ENCODE data around the gene RNF157.

RNF157 gene

DNA sequence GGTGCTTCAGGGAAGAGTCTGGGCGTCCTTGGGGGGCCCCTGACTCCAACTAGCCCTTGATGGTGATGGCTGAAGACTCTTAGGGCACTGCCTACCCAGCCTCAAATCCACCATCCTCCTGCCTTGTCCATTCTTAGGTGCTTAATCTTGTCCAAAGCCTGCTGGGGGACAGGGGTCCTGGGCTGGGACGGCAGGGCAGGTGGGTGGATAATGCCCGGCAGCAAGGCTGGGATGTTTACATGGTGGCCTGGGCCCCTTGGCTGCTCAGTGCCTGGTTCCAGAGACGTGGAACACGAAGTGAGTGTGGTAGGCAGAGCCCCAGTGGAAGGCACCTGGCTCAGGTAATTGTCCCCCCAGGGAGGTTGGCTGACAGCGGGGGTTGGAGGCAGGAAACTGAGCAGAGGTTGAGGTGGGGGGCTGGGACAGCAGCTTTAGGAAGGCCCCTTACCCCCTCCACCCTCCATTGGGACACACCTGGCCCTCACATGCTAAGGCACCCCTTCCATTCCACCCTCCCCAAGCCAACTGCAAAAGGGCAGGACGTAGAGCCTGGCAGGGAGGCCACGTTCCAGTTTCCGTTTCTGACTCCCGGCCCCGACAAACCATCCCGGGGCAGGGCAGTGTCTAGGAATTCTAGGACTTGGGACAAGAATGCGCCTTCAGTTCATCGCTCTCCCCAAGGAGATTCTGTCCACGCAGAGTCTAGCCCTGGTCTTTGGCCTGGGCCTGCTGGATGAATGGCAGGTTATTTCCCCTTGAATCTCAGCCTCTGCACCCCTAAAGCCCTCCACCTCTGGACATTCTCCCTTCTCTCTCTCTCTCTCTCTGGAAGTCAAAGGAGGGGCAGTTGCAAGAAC is 101.2 kb downstream of the RNF157 start:
- DNase-seq = no peak

DNA sequence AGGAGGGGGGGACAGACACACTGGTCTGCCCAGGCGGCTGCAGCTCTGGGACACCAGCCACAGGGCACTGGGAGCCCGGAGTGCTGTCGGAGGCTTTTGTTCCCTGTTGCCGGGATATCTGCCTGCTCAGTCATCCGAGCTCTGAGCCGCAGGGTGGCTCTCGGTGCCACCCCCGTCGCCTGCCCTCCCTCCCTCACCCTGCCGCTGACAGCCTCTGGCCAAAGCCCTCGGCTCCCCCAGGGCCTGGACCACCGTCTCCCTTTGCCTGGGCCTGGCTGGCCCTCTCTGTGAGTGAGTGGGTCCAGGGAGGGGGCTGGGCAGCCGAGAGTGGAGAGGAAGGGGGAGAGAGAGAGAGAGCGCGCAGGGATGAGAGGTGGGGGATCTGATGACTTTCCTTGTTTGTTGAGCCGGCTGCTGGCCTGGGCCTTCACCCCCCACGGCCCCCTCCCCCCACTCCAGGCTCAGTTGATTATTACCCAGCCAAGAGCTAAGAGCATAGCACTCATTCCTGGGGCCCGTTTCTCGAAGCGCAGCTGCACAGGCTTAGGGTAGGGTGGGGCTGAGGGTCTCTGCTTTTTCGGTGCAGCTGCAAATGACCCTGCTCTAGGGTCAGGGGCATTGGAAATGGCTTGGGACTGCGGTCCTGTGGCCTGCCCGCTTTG is 101.9 kb downstream of the RNF157 start:
- DNase-seq = no peak

DNA sequence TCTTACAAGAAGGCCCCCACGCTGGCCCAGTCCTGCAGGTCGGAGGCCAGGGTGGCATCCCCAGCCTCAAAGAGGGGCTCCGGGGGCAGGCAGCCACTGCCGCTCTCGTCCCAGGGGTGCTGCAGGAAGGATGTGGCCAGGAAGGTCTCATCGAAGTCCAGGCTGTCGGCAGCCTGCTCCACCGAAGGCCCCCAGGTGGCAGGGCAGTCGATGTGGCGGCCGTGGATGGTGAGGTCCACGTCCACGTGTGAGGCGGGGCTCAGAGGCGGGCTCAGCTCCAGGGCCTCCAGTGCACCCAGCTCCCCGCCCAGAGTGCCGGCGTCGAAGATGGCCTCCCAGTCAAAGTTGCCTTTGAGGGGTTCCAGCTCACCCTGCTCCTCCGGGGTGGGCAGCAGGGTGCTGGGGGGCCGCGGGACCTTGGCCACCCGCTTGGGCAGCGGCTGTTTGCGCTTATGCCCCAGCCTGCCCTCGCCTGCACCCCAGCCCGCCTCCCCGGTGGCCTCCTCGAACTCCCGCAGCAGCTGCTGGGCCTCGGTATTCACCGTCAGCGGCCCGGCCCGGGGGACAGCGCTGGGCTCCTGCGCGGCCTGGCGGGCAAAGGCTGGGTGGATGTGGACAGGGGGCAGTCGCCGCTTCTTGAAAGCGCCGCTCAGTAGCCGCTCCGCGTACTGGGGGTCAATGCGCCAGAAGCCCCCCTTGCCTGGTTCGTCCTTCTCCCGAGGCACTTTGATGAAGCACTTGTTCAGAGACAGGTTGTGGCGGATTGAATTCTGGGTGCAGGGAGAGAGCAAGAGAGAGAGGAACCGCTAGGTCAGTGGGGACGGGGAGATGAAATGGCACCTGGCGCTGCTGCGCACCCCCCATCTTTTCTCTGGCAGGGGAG is 102.7 kb downstream of the RNF157 start:
- no peak for DNase-seq

DNA sequence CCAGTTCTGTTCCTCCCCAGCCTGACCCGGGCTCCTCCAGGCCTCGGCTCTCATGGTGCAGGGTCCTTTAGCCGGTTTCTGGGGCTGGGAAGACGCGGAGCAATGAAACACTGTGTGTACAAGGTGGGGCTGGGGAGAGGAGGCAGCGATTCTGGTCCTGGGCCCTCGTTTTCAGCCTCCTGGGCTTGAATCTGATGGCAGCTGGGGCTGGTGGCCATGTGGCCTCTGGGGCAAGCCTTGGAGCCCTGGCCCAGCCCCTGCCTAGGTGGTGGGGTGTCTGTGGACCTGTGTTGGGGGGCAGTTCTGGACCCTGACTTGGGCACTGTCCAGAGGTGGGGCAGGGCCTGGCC is 103.3 kb downstream of the RNF157 start:
- DNase-seq = no peak

DNA sequence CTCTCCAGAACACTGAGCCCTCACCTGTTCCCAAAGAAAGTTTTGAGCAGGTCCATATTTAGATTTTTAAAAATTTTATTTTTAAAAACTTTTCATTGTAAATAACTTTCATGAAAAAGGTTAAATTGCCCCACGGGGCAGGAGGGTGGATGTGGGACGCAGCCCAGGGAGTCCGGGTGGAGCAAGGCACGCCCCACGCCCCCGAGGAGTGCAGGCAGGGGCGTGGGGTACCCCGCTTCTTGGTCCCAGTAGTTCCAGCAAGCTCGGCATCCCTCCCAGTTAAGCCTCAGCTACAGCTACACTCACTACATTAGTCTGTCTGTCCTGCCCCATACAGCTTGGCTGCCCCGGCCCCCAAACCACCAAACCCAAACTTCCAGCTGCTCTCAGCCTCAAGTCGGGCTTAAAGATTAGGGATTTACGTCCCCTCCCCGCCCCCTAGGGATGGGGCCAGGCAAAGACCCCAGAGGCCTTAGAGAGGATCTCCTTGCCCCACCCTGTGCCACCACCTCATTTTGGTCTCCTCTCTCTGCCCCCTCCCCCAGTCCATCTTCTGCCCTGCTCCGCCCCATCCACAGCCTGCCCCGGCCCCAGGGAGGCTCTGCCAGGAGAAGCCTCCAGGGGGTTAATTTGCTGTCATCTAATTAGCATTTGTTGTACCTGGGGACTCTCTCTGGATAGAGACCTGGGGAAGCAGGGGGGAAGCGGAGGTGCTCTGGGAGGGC is 103.9 kb downstream of the RNF157 start:
- no peak for DNase-seq

DNA sequence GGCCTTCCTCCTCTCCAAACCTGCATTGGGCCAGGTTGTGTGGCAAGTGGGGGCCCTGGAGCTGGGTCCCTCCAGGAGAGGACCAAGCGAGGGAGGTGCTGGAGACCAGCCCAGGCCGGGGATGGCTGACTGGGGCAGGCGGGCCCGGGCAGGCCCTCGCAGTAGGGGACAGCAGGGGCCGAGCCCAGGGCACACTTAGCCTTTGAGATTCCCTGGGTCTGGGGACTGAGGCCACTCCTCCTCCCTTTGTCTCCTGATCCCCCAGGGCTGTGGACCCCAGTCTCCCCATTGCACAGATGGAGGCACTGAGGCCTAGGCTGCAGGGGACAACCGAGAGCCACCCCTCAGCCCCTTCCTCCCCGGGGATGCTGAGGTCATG is 104.5 kb downstream of the RNF157 start:
- DNase-seq = no peak

DNA sequence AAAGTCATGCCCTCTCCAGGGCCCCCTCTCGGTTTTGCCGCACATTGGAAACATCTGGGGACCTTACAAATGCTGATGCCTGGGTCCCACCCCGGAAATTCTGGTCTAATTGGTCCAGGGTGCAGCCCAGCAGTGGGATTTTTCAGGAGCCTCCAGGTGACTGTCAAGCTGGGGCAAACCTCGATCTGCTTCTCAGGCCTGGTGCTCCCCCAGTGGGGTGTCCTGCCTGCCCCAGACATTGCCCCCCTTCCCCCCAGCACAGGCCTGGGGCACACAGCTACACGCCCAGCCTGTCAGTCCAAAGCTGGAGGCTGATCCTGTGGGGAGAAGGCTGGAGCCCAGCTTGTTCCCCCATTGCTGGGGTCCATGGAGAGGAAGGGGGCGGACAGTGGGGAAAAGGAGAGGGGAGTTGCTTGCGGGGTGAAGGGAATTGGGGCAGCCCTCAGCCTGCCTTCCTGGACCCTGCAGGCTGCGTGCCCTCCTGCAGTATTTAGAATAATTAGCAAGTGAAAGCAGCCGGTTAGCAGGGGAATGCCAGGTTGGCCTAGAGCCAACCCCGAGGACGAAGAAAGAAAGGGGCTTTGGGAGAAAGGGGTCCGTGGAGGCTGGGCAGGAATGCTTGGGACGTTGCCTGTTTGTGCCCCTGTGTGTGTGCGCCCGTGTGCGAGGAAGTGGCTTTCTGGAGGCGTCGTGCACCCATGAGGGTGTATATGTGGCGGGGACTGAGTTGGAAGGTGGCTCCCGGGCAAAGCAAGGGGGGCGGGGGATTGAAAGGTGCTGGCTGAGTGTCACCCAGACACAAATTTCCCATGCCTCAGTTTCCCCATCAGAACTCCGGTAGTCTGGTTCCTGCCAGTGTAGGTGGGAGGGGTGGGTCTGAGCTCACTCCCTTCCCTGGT is 105.1 kb downstream of the RNF157 start:
- DNase-seq = no peak

DNA sequence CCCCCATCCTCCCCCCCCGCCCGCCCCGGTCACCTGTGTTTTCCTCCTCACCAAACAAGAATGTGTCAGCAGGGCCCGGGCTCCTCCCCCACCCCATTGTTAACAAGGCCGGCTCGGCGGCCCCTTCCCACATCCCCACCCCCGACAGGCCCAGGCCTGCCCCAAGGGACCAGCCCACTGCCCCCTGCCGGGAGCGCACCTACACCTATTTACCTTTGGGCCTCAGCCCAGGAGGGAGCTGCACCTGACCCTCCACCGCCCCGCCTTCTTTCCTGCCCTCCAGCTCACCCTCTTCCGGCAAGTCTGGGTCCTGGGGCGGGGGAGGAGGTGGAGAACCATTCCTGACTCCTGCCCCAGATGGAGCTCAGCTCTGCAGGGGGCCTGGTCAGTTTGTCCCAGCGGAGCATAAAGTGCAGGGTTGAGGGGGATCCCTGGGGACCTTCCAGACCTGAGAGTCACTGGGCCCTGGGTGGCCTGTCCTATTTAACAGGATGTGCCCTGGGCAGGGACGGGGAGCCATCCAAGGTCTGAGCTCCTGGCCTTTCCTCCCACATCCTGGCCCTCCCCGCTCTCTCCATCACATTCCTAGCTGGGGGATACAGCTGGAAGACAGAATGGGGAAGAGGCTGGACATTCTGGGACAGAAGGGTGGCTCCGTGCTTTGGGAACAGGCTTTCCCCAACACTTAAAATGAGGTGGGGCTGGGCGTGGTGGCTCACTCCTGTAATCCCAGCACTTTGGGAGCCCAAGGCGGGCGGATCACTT is 107.5 kb downstream of the RNF157 start:
- no peak for DNase-seq

DNA sequence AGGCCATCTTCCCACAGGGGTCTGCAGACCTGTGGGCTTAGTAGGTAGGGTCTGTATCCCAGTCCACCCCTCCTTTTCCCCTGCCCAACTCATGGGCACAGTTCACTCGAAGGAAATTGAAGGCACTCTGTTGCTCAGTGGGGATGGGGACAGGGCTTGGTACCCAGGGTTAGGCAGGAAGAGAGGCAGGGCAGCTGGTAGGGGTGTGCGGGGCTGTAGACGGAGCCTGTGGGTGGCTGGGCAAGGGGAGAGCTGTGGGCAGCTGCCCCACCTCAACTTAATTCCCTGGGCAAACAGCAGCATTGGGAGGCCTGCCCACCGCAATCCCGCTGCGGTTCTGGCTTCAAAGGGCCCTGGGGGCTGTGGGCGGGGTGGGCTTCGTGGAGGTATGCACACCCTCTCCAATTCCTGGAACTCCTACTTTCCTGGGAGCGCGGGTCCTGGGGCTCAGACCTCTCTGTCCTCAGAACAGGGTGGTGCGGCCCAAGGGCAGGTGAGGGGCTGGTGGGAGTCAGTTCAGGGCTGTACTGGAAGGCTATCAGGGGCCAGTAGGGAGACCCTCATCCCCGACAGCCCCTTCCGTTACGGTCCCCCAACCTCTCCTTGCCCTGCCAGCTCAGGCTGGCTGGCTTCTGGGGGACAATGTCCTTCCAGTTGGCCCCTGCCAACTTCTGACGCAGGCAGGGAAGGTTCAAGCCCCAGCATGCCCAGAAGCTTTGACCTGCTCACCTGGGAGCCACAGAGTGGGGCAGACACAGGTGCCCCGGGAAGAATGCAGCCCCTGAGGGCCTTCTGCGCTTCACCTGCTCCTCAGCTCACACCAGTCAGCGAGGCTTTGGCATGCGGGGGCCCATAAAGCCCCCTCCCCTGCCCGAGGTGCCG is 108.4 kb downstream of the RNF157 start:
- DNase-seq = no peak

DNA sequence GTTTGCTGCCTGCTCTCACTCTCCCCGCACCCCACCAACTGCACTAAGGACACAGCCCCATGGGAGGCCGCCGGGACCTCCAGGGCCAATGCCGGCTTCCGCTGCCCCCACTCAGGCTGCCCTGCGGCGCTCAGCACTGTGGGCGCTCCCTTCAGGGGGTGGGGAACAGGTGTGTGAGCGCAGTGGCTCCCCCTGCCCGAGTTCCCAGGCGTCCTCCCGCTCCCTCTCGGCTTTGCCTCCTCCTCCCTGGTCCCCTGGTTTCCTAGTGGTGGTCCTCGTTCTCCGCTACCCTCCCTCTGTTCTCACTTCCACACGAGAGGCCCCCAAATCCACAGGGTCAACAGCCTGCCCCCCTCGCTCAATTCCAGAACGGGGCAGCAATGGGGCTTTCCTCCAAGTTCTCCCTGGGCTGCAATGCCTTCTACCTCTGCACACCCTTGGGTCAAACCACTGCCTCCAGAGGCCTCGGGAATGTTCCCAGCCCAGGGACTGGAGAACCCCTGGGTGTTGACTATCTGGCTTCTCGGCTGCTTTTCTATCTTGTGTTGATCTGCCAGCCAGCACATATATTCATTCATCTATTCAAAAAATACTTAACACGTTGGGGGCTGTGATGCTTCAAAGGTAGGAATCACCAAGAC is 109.1 kb downstream of the RNF157 start:
- no peak for DNase-seq

DNA sequence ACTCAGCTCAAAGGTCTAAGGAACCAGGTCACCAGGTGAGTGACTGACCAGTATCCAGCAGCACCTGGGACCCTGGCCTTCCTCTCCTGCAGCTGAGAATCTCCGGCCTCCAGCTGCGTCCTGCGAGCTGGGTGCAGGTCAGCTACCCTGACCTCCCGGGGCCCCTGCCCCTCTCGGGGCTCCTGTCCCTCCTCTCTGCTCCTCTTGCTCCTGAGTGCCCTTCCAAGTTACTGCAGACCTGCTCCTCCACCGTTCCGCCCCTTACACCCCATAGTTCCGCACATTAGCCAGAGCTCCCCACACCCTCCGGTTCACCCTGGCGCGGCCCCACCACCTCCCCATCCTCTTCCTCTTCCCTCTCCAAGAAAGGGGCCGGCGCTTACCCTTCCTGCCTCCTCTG is 109.8 kb downstream of the RNF157 start:
- no peak for DNase-seq

DNA sequence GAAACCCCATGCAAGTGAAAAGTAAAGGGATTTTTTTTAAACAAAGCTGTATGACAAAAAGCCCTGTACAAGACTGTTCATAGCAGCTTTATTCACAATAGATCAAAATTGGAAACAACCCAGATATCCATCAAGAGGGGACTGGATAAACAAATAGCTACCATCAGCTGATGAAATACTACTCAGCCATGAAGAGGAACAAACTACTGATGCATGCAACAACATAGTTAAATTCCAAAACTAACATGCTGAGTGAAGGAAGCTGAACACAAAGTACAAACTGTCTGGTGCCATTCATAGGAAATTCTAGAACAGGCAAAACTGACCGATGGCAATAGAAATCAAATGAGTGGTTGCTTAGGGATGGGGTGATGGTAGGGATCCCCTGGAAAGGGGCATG is 114.4 kb downstream of the RNF157 start:
- no peak for DNase-seq

DNA sequence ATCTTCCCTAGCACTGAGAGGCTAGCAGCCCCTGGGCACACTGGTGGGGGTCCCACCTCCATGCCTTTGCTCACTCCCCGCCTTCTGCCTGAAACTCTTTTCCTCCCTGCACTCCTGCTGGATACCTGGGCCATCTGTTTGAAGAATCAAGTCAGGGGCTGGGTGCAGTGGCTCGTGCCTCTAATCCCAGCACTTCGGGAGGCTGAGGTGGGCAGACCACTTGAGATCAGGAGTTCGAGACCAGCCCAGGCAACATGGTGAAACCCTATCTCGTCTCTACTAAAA is 115.0 kb downstream of the RNF157 start:
- DNase-seq = no peak

DNA sequence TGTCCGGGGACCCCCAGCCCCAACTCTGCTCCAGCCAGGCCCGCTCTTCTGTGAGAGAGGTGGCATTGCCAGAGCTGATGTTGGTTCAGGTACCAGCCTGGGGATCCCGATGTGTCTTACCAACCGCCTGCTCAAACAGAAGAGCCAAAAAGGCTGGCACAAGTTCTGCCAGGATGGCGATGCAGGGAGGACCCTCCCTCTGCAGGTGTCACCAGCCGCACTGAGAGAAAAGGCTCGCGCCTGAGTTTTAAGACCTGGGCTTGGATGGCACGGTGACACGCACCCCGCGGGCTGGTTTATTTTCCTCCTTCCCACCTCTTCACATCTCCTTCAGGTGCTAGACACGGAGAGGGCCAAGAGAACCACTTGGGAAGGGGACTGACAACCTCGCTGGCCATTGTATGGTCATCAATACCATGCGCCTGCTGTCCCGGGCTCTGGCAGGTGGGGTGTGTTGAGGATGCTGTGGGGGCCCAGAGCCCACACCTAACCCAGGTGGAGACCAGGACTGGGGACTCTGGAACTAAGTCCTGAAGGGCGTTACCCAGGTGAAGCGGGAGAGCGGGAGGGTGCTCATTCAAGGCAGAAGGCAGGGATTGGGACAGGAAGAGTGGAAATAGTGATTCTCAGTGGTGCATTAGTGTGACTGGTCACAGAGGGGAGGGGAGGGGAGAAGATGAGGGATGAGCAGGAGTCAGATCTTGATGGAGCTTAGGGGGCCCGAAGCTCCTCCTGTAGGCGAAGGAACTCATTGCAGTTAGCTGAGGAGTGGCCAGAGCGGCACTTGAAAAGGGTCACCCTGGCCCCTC is 115.5 kb downstream of the RNF157 start:
- no peak for DNase-seq

DNA sequence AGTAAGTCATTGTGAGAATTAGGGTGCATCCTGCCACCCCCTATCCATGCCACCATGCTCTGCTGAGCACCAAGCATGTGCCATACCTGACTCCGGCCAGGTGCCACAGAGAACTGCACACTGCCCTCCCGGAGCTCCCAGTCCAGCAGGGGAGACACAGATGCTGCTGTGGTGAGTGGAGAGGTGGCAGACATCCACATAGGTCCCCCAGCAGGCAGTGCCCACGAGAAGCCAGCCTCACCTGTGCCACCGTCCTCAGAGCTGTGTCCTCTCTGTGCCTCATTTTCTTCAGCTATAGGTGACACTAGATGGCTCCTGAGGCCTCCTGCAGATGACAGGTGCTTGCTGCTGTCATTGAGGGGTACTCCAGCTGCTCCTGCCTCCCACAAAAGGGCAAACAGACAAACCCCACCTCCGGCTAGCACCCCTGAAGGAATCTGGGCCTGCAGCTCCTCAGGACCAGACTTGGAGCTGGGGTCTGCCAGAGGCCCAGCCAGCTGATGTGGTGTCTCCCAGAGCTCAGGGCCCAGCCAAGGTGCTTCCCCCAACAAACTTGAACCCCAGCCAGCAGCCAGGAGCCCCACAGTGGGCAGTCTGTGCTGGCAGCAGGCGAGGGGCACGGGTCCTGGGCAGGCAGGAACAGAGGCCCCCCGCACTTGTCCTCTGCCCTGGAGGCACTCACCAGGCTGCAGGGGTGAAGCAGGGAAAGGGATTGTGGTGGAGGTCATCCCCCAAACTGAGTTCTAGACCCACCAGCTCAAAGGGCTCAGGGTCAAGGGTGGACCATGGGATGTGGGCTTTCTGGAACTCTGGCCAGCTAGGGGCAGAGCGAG is 116.3 kb downstream of the RNF157 start:
- no peak for DNase-seq

DNA sequence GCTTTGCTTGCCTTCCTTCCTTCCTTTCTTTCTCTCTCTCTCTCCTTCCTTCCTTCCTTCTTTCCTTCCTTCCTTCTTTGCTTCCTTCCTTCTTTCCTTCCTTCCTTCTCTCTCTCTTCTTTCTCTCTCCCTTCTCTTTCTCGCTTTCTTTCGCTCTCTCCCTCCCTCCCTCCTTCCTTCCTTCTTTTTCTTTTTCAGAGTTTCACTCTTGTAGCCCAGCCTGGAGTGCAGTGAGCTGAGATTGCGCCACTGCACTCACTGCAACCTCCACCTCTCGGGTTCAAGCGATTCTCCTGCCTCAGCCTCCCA is 117.1 kb downstream of the RNF157 start:
- no peak for DNase-seq

DNA sequence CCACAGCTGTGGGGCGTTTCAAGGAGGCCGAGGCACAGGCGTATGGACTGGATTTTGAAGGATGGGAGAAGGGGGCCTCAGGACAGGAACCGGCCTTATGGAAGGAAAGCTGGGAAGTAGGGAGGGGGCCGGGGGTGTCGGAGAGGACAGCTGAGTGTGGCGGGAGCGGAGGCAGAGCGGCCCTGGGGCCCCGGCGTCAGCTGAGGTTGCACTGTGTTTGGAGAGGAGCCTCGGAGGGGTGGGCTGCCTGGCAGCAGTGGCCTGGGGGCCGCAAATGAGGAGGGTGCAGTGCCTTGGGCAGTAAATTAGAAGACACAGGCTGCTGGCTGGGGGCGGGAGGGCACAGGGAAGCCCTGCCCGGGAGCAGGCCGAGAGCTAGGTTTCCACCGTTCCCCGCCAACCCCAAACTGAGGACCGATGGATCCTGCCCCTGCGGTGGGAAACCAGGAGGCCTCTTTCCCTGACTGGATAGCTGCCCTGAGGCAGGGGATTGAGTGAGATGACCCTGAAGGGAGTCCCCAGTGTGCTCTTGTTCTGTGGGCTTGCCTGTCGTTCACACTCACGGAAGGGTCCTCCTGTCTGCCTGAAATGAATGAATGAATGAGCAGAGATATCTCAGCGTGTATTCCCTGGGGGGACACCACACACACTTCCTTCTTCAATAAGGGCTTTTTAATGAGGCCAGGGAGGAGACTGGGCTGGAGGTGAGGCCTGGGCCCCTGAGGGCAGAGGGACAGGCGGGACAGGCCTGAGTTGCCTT is 117.7 kb downstream of the RNF157 start:
- DNase-seq = no peak
